ENCODE results near the gene NR2C1. TPM values are rescaled to one million over a fixed set of nuclear protein-coding genes. Genes with fewer than 3 reads are reported as not detected.

Gene NR2C1
- total RNA-seq, 1 donor from 2014 or later = 20.4 TPM

- Histone ChIP-seq H3K9me3 (ENCODE audit: control insufficient read depth in 3 of 3, low read length in 3 of 3) (no peaks in the 10 kb centered on the region), H3K27ac (ENCODE audit: low read depth, low read length) (no peak overlapping the region), H3K4me1 (ENCODE audit: control insufficient read depth in 3 of 3, insufficient read depth in 3 of 3, low read length in 3 of 3) (no peaks in the 10 kb centered on the region), H3K36me3 (ENCODE audit: control insufficient read depth in 3 of 3, insufficient read depth in 3 of 3, low read length in 3 of 3) (peaks cover 33 to 54% (median 38%) of the 10 kb centered on the region in 3 donors), H3K4me3 (ENCODE audit: low read length in 3 of 3) (no peak overlapping the region), H3K9ac (ENCODE audit: low read depth in 1 of 3, low read length in 3 of 3) (no peak overlapping the region), H3K27me3 (ENCODE audit: control insufficient read depth in 3 of 3, insufficient read depth in 3 of 3, low read length in 3 of 3) (no peaks in the 10 kb centered on the region)
Observed at GRCh38 chr12:95059984-95060383, 13.4 kb downstream of the NR2C1 start.

- H3K9ac ChIP-seq (ENCODE audit: low read depth in 1 of 3, low read length in 3 of 3) = no peak overlapping the region
- H3K27me3 ChIP-seq (ENCODE audit: control insufficient read depth in 3 of 3, insufficient read depth in 3 of 3, low read length in 3 of 3) = no peaks in the 10 kb centered on the region
- no peaks in the 10 kb centered on the region for H3K4me1 ChIP-seq (ENCODE audit: control insufficient read depth in 3 of 3, insufficient read depth in 3 of 3, low read length in 3 of 3)
- no peak overlapping the region for H3K27ac ChIP-seq (ENCODE audit: low read depth, low read length)
- H3K9me3 ChIP-seq (ENCODE audit: control insufficient read depth in 3 of 3, low read length in 3 of 3) = no peaks in the 10 kb centered on the region
- no peak overlapping the region for H3K4me3 ChIP-seq (ENCODE audit: low read length in 3 of 3)
- peaks cover 32 to 45% (median 38%) of the 10 kb centered on the region in 3 donors for H3K36me3 ChIP-seq (ENCODE audit: control insufficient read depth in 3 of 3, insufficient read depth in 3 of 3, low read length in 3 of 3)
Observed at GRCh38 chr12:95057424-95057823, 16.0 kb downstream of the NR2C1 start.

GRCh38 chr12:95055057-95055456 is 18.4 kb downstream of the NR2C1 start:
- Histone ChIP-seq H3K27me3 (ENCODE audit: control insufficient read depth in 3 of 3, insufficient read depth in 3 of 3, low read length in 3 of 3) (no peaks in the 10 kb centered on the region), H3K4me1 (ENCODE audit: control insufficient read depth in 3 of 3, insufficient read depth in 3 of 3, low read length in 3 of 3) (no peaks in the 10 kb centered on the region), H3K9me3 (ENCODE audit: control insufficient read depth in 3 of 3, low read length in 3 of 3) (no peaks in the 10 kb centered on the region), H3K9ac (ENCODE audit: low read depth in 1 of 3, low read length in 3 of 3) (no peak overlapping the region), H3K36me3 (ENCODE audit: control insufficient read depth in 3 of 3, insufficient read depth in 3 of 3, low read length in 3 of 3) (peaks cover 32 to 48% (median 41%) of the 10 kb centered on the region in 3 donors), H3K27ac (ENCODE audit: low read depth, low read length) (no peak overlapping the region), H3K4me3 (ENCODE audit: low read length in 3 of 3) (no peak overlapping the region)

- Histone ChIP-seq H3K9me3 (ENCODE audit: control insufficient read depth in 3 of 3, low read length in 3 of 3) (no peaks in the 10 kb centered on the region), H3K27ac (ENCODE audit: low read depth, low read length) (no peak overlapping the region), H3K27me3 (ENCODE audit: control insufficient read depth in 3 of 3, insufficient read depth in 3 of 3, low read length in 3 of 3) (no peaks in the 10 kb centered on the region), H3K9ac (ENCODE audit: low read depth in 1 of 3, low read length in 3 of 3) (no peak overlapping the region), H3K36me3 (ENCODE audit: control insufficient read depth in 3 of 3, insufficient read depth in 3 of 3, low read length in 3 of 3) (peaks cover 29 to 44% (median 41%) of the 10 kb centered on the region in 3 donors), H3K4me3 (ENCODE audit: low read length in 3 of 3) (no peak overlapping the region), H3K4me1 (ENCODE audit: control insufficient read depth in 3 of 3, insufficient read depth in 3 of 3, low read length in 3 of 3) (no peaks in the 10 kb centered on the region)
Observed at GRCh38 chr12:95054206-95054605, 19.2 kb downstream of the NR2C1 start.

- Histone ChIP-seq H3K36me3 (ENCODE audit: control insufficient read depth in 3 of 3, insufficient read depth in 3 of 3, low read length in 3 of 3) (peaks cover 39 to 51% (median 42%) of the 10 kb centered on the region in 3 donors), H3K4me1 (ENCODE audit: control insufficient read depth in 3 of 3, insufficient read depth in 3 of 3, low read length in 3 of 3) (no peaks in the 10 kb centered on the region)
Observed at GRCh38 chr12:95051241-95051640, 22.2 kb downstream of the NR2C1 start.

GRCh38 chr12:95037906-95038305 is 35.5 kb downstream of the NR2C1 start:
- H3K27ac ChIP-seq (ENCODE audit: low read depth, low read length) = no peak overlapping the region
- no peaks in the 10 kb centered on the region for H3K4me1 ChIP-seq (ENCODE audit: control insufficient read depth in 3 of 3, insufficient read depth in 3 of 3, low read length in 3 of 3)
- H3K9ac ChIP-seq (ENCODE audit: low read depth in 1 of 3, low read length in 3 of 3) = no peak overlapping the region
- no peaks in the 10 kb centered on the region for H3K9me3 ChIP-seq (ENCODE audit: control insufficient read depth in 3 of 3, low read length in 3 of 3)
- no peaks in the 10 kb centered on the region for H3K27me3 ChIP-seq (ENCODE audit: control insufficient read depth in 3 of 3, insufficient read depth in 3 of 3, low read length in 3 of 3)
- no peak overlapping the region for H3K4me3 ChIP-seq (ENCODE audit: low read length in 3 of 3)
- H3K36me3 ChIP-seq (ENCODE audit: control insufficient read depth in 3 of 3, insufficient read depth in 3 of 3, low read length in 3 of 3) = peaks cover 2 to 33% (median 31%) of the 10 kb centered on the region in 3 donors

More at GRCh38 chr12:95051241-95051640, 22.2 kb downstream of the NR2C1 start:
- Histone ChIP-seq H3K9ac (ENCODE audit: low read depth in 1 of 3, low read length in 3 of 3) (no peak overlapping the region), H3K9me3 (ENCODE audit: control insufficient read depth in 3 of 3, low read length in 3 of 3) (no peaks in the 10 kb centered on the region), H3K4me3 (ENCODE audit: low read length in 3 of 3) (no peak overlapping the region), H3K27me3 (ENCODE audit: control insufficient read depth in 3 of 3, insufficient read depth in 3 of 3, low read length in 3 of 3) (no peaks in the 10 kb centered on the region), H3K27ac (ENCODE audit: low read depth, low read length) (no peak overlapping the region)

GRCh38 chr12:95034750-95035149 is 38.7 kb downstream of the NR2C1 start:
- H3K4me3 ChIP-seq (ENCODE audit: low read length in 3 of 3) = no peak overlapping the region
- no peak overlapping the region for H3K27ac ChIP-seq (ENCODE audit: low read depth, low read length)
- H3K36me3 ChIP-seq (ENCODE audit: control insufficient read depth in 3 of 3, insufficient read depth in 3 of 3, low read length in 3 of 3) = peaks cover 2 to 36% (median 31%) of the 10 kb centered on the region in 3 donors
- no peaks in the 10 kb centered on the region for H3K27me3 ChIP-seq (ENCODE audit: control insufficient read depth in 3 of 3, insufficient read depth in 3 of 3, low read length in 3 of 3)
- no peaks in the 10 kb centered on the region for H3K9me3 ChIP-seq (ENCODE audit: control insufficient read depth in 3 of 3, low read length in 3 of 3)
- no peak overlapping the region for H3K9ac ChIP-seq (ENCODE audit: low read depth in 1 of 3, low read length in 3 of 3)
- no peaks in the 10 kb centered on the region for H3K4me1 ChIP-seq (ENCODE audit: control insufficient read depth in 3 of 3, insufficient read depth in 3 of 3, low read length in 3 of 3)

GRCh38 chr12:95022477-95022876 is 50.9 kb downstream of the NR2C1 start:
- H3K4me1 ChIP-seq (ENCODE audit: control insufficient read depth in 3 of 3, insufficient read depth in 3 of 3, low read length in 3 of 3) = no peaks in the 10 kb centered on the region
- H3K27ac ChIP-seq (ENCODE audit: low read depth, low read length) = no peak overlapping the region
- H3K9me3 ChIP-seq (ENCODE audit: control insufficient read depth in 3 of 3, low read length in 3 of 3) = no peaks in the 10 kb centered on the region
- peaks cover 2 to 14% (median 9%) of the 10 kb centered on the region in 3 donors for H3K36me3 ChIP-seq (ENCODE audit: control insufficient read depth in 3 of 3, insufficient read depth in 3 of 3, low read length in 3 of 3)
- no peaks in the 10 kb centered on the region for H3K27me3 ChIP-seq (ENCODE audit: control insufficient read depth in 3 of 3, insufficient read depth in 3 of 3, low read length in 3 of 3)
- no peak overlapping the region for H3K9ac ChIP-seq (ENCODE audit: low read depth in 1 of 3, low read length in 3 of 3)
- H3K4me3 ChIP-seq (ENCODE audit: low read length in 3 of 3) = no peak overlapping the region

GRCh38 chr12:95017482-95017881 is 55.9 kb downstream of the NR2C1 start:
- no peak overlapping the region for H3K9ac ChIP-seq (ENCODE audit: low read depth in 1 of 3, low read length in 3 of 3)
- no peak overlapping the region for H3K27ac ChIP-seq (ENCODE audit: low read depth, low read length)
- no peak overlapping the region for H3K4me3 ChIP-seq (ENCODE audit: low read length in 3 of 3)
- no peaks in the 10 kb centered on the region for H3K4me1 ChIP-seq (ENCODE audit: control insufficient read depth in 3 of 3, insufficient read depth in 3 of 3, low read length in 3 of 3)
- no peaks in the 10 kb centered on the region for H3K27me3 ChIP-seq (ENCODE audit: control insufficient read depth in 3 of 3, insufficient read depth in 3 of 3, low read length in 3 of 3)
- H3K36me3 ChIP-seq (ENCODE audit: control insufficient read depth in 3 of 3, insufficient read depth in 3 of 3, low read length in 3 of 3) = peaks cover 0 to 7% (median 3%) of the 10 kb centered on the region in 3 donors
- H3K9me3 ChIP-seq (ENCODE audit: control insufficient read depth in 3 of 3, low read length in 3 of 3) = no peaks in the 10 kb centered on the region

- H3K4me3 ChIP-seq (ENCODE audit: low read length in 3 of 3) = no peak overlapping the region
- peaks cover 0 to 3% (median 0%) of the 10 kb centered on the region in 3 donors for H3K36me3 ChIP-seq (ENCODE audit: control insufficient read depth in 3 of 3, insufficient read depth in 3 of 3, low read length in 3 of 3)
- no peak overlapping the region for H3K9ac ChIP-seq (ENCODE audit: low read depth in 1 of 3, low read length in 3 of 3)
- H3K27ac ChIP-seq (ENCODE audit: low read depth, low read length) = no peak overlapping the region
- no peaks in the 10 kb centered on the region for H3K4me1 ChIP-seq (ENCODE audit: control insufficient read depth in 3 of 3, insufficient read depth in 3 of 3, low read length in 3 of 3)
- H3K27me3 ChIP-seq (ENCODE audit: control insufficient read depth in 3 of 3, insufficient read depth in 3 of 3, low read length in 3 of 3) = no peaks in the 10 kb centered on the region
- no peaks in the 10 kb centered on the region for H3K9me3 ChIP-seq (ENCODE audit: control insufficient read depth in 3 of 3, low read length in 3 of 3)
Observed at GRCh38 chr12:95016120-95016519, 57.3 kb downstream of the NR2C1 start.
